Measurements from ENCODE around the gene AGL. TPM values are rescaled to one million over a fixed set of nuclear protein-coding genes. Genes with fewer than 3 reads are reported as not detected.
"Not testable (repeated sequence)": the region's sequence is repeated elsewhere in the genome, so short reads cannot be mapped to it uniquely, and the experiment has no call there.

The AGL gene
- total RNA-seq, 1 donor from 2014 or later: 9.9 TPM

DNA sequence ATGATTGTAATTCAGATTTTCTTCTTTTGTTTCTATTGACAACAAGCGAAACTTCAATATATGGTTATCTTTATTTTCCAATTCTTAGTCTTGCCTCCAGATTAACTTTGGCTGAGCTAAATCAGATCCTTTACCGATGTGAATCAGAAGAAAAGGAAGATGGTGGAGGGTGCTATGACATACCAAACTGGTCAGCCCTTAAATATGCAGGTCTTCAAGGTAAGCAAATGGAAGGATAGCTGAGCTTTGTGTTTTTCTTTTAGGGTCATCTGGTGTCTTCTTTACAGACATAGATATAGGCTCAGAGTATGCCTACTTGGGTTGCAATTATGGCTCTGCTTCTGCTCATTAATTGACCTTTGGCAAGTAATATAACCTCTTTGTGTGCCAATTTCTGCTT lies 37.7 kb downstream of the AGL start:
- intact Hi-C loops (cut with DNase I): no loop called here
- no peak for DNase-seq (ENCODE audit: low spot score in 2 of 2)
- H3K36me3 ChIP-seq: peaks cover 25 to 34% of the 10 kb centered on the region in 2 donors

DNA sequence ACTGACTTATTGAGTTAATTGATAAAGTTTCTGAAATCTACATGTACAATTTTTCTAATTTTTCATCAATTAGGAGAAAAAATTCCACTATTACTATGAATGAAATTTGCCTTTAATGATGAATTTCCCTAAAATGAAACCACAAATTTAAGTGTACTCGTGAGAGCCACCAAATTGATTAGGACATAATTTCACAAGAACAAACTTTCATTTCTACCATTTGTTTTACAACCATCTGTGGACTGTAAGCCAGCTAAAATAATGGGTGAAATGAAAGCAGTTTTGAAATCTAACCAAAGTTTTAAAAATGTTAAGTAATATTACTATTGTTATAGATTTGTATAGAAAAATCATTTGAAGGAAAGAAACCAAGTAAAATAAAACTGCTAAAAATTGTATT lies 41.8 kb downstream of the AGL start:
- Histone ChIP-seq H3K27me3 (no peaks in the 10 kb centered on the region), H3K36me3 (peaks cover 28 to 34% of the 10 kb centered on the region in 2 donors), H3K9me3 (no peaks in the 10 kb centered on the region), H3K4me1 (no peaks in the 10 kb centered on the region), H3K4me3 (no peak overlapping the region), H3K27ac (no peak overlapping the region)
- DNase-seq (ENCODE audit: low spot score in 2 of 2): no peak
- intact Hi-C loops (cut with DNase I): no loop called here
- TF ChIP-seq, protein P1, sequence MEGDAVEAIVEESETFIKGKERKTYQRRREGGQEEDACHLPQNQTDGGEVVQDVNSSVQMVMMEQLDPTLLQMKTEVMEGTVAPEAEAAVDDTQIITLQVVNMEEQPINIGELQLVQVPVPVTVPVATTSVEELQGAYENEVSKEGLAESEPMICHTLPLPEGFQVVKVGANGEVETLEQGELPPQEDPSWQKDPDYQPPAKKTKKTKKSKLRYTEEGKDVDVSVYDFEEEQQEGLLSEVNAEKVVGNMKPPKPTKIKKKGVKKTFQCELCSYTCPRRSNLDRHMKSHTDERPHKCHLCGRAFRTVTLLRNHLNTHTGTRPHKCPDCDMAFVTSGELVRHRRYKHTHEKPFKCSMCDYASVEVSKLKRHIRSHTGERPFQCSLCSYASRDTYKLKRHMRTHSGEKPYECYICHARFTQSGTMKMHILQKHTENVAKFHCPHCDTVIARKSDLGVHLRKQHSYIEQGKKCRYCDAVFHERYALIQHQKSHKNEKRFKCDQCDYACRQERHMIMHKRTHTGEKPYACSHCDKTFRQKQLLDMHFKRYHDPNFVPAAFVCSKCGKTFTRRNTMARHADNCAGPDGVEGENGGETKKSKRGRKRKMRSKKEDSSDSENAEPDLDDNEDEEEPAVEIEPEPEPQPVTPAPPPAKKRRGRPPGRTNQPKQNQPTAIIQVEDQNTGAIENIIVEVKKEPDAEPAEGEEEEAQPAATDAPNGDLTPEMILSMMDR (IDR thresholded peaks at IDR 0.05): no peak

More for the DNA sequence above, 37.7 kb downstream of the AGL start:
- Histone ChIP-seq H3K4me1 (no peaks in the 10 kb centered on the region), H3K9me3 (no peaks in the 10 kb centered on the region), H3K27me3 (no peaks in the 10 kb centered on the region), H3K27ac (no peak overlapping the region), H3K4me3 (no peak overlapping the region)
- TF ChIP-seq, protein P1 (IDR thresholded peaks at IDR 0.05): no peak

DNA sequence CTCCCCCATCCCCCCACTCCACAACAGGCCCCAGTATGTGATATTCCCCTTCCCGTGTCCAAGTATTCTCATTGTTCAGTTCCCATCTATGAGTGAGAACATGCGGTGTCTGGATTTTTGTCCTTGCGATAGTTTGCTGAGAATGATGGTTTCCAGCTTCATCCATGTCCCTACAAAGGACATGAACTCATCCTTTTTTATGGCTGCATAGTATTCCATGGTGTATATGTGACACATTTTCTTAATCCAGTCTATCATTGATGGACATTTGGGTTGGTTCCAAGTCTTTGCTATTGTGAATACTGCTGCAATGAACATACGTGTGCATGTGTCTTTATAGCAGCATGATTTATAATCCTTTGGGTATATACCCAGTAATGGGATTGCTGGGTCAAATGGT lies 53.1 kb downstream of the AGL start:
- H3K27me3 ChIP-seq; DNase-seq (ENCODE audit: low spot score in 2 of 2); H3K4me3 ChIP-seq; intact Hi-C loops (cut with DNase I); H3K9me3 ChIP-seq; H3K27ac ChIP-seq; H3K4me1 ChIP-seq: not testable (repeated sequence)
- peaks cover 7 to 38% of the 10 kb centered on the region in 2 donors for H3K36me3 ChIP-seq

DNA sequence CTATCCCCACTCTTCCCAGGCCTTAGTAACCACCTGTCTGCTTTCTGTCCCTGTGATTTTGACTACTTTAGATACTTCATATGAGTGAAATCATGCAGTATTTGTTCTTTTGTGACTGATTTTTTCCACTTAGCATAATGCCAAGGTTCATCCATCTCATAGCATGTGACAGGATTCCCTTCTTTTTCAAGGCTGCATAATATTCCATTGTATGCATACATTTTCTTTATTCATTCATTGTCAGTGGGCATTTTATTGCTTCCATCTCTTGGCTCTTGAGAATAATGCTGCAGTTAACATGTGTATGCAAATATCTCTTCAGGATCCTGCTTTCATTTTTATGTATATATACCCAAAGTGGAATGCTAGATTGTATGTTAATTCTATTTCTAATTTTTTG lies 56.4 kb downstream of the AGL start:
- TF ChIP-seq, protein P1 (IDR thresholded peaks at IDR 0.05): no peak
- Histone ChIP-seq H3K27me3 (no peaks in the 10 kb centered on the region), H3K4me3 (no peak overlapping the region), H3K9me3 (peaks cover 0 to 3% of the 10 kb centered on the region in 2 donors), H3K36me3 (peaks cover 16 to 39% of the 10 kb centered on the region in 2 donors), H3K27ac (no peak overlapping the region), H3K4me1 (no peaks in the 10 kb centered on the region)
- intact Hi-C loops (cut with DNase I): no loop called here
- DNase-seq (ENCODE audit: low spot score in 2 of 2): no peak

DNA sequence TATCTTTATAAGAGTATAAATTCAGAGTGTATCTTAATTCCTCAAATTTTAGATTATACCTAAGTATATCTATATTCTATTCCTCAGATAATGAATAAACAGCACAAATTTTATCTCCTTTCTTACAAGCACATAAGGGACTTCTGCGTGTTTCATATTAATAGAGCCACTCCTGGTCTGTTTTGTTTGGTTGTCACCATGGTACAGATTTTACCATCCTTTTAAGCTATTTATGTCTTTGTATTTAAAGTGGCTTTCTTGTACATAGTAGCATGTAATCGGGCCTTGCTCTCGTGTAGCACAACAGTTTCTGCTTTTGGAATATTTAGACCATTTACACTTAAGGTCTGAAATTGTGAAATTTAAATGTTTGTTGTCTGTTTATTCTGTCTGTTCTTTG lies 67.1 kb downstream of the AGL start:
- peaks cover 15 to 16% of the 10 kb centered on the region in 2 donors for H3K36me3 ChIP-seq
- no peaks in the 10 kb centered on the region for H3K27me3 ChIP-seq
- no peak overlapping the region for H3K4me3 ChIP-seq
- TF ChIP-seq, protein P1 (IDR thresholded peaks at IDR 0.05): no peak
- intact Hi-C loops (cut with DNase I): loop anchor here (5.0 kb wide), 1 partner anchor 50 kb away; the partner anchor contains the start of gene SLC35A3
- no peaks in the 10 kb centered on the region for H3K9me3 ChIP-seq
- no peak overlapping the region for H3K27ac ChIP-seq
- no peak for DNase-seq (ENCODE audit: low spot score in 2 of 2)
- H3K4me1 ChIP-seq: no peaks in the 10 kb centered on the region

DNA sequence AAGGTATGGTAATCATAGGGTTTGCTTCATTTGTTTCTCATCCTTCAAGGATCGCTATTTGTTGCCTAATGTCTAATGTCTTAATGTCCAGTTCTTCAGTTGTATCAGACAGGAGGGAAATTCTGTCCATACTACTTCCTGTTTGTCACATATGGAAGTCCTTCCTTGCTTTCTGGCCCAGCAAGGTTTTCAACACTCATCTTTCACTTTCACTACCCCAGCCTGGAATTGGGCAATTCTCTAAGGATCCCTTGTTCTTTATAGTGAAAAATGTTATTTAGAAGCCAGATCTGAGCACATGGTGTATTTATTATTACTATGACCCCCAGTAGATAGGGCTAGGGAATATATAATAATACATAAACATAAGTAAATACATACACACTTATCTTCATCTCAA lies 69.1 kb downstream of the AGL start:
- H3K4me3 ChIP-seq: no peak overlapping the region
- no peaks in the 10 kb centered on the region for H3K27me3 ChIP-seq
- no peak overlapping the region for H3K27ac ChIP-seq
- peaks cover under 1 to 8% of the 10 kb centered on the region in 2 donors for H3K36me3 ChIP-seq
- no peaks in the 10 kb centered on the region for H3K9me3 ChIP-seq
- TF ChIP-seq, protein P1 (IDR thresholded peaks at IDR 0.05): no peak
- no peak for DNase-seq (ENCODE audit: low spot score in 2 of 2)
- H3K4me1 ChIP-seq: no peaks in the 10 kb centered on the region
- intact Hi-C loops (cut with DNase I): loop anchor here (5.0 kb wide), 1 partner anchor 48 kb away; the partner anchor contains the start of gene SLC35A3
